Activated T-helper 17 cell treated with anti-CD3 and anti-CD28 coated beads, Interleukin-2, amount 50 U/mL, for 72 hours (primary cell): ENCODE results near the gene HIPK2. TPM values are rescaled to one million over a fixed set of nuclear protein-coding genes. Genes with fewer than 3 reads are reported as not detected.
A peak's percentile ranks its signal among the peaks of the same experiment; 100 is the strongest.

Experiments used
- ATAC-seq: fragments of 150-1000 bp; cut with Tn5 transposase; replicated peaks from 2 replicates; pipeline ENCODE4 v1.10.0; 2021; ENCODE audit warnings: mild to moderate bottlenecking, moderate library complexity
- H3K27ac Mint-ChIP-seq: one replicate; pipeline ENCODE4 v1.8.0; 2022; ENCODE audit warnings: mixed read lengths
- H3K27me3 Mint-ChIP-seq: one replicate; pipeline ENCODE4 v1.8.0; 2022; ENCODE audit warnings: mixed read lengths
- H3K36me3 Mint-ChIP-seq: one replicate; pipeline ENCODE4 v1.8.0; 2022; ENCODE audit warnings: low read depth, mild to moderate bottlenecking, mixed read lengths
- H3K4me1 Mint-ChIP-seq: one replicate; pipeline ENCODE4 v1.8.0; 2022; ENCODE audit warnings: mixed read lengths
- H3K4me3 Mint-ChIP-seq: one replicate; pipeline ENCODE4 v1.8.0; 2022; ENCODE audit warnings: mild to moderate bottlenecking, mixed read lengths
- H3K9me3 Mint-ChIP-seq: one replicate; pipeline ENCODE4 v1.8.0; 2022; ENCODE audit warnings: mixed read lengths
- total RNA-seq, 2 donors: library from RNA; stranded (reverse); gene quantifications; one replicate each; pipeline ENCODE4 v1.2.3, GENCODE V29; 2022

Gene HIPK2
- total RNA-seq, 2 donors from 2014 or later, result 44.2 to 46.9 TPM

GRCh38 chr7:139804571-139804970 is 26.8 kb upstream of the HIPK2 start:
- ATAC-seq, result no peak
- H3K27ac Mint-ChIP-seq, result no peak overlapping the region
- H3K27me3 Mint-ChIP-seq, result no peaks in the 10 kb centered on the region
- peaks cover 13% of the 10 kb centered on the region for H3K9me3 Mint-ChIP-seq
- peaks cover 4% of the 10 kb centered on the region for H3K4me1 Mint-ChIP-seq
- no peaks in the 10 kb centered on the region for H3K36me3 Mint-ChIP-seq
- no peak overlapping the region for H3K4me3 Mint-ChIP-seq

GRCh38 chr7:139799586-139799985 is 21.8 kb upstream of the HIPK2 start:
- peaks cover 13% of the 10 kb centered on the region for H3K9me3 Mint-ChIP-seq
- no peak overlapping the region for H3K4me3 Mint-ChIP-seq
- peak; percentile 38 for ATAC-seq
- H3K4me1 Mint-ChIP-seq, result peaks cover 10% of the 10 kb centered on the region
- H3K27me3 Mint-ChIP-seq, result no peaks in the 10 kb centered on the region
- no peaks in the 10 kb centered on the region for H3K36me3 Mint-ChIP-seq
- no peak overlapping the region for H3K27ac Mint-ChIP-seq

GRCh38 chr7:139798892-139799291 is 21.1 kb upstream of the HIPK2 start:
- no peak for ATAC-seq

GRCh38 chr7:139798221-139798620 is 20.4 kb upstream of the HIPK2 start:
- H3K27me3 Mint-ChIP-seq, result no peaks in the 10 kb centered on the region
- peak overlapping the region; percentile 46 for H3K4me3 Mint-ChIP-seq
- no peaks in the 10 kb centered on the region for H3K36me3 Mint-ChIP-seq
- H3K9me3 Mint-ChIP-seq, result peaks cover 13% of the 10 kb centered on the region
- peaks cover 10% of the 10 kb centered on the region for H3K4me1 Mint-ChIP-seq
- ATAC-seq, result peak; percentile 66
- peak overlapping the region; percentile 52 for H3K27ac Mint-ChIP-seq

More at GRCh38 chr7:139798892-139799291, 21.1 kb upstream of the HIPK2 start:
- Mint-ChIP-seq H3K4me3 (no peak overlapping the region), H3K4me1 (peaks cover 10% of the 10 kb centered on the region), H3K27ac (peak overlapping the region; percentile 52), H3K27me3 (no peaks in the 10 kb centered on the region), H3K36me3 (no peaks in the 10 kb centered on the region), H3K9me3 (peaks cover 13% of the 10 kb centered on the region)

GRCh38 chr7:139797607-139798006 is 19.8 kb upstream of the HIPK2 start:
- Mint-ChIP-seq H3K4me1 (peaks cover 10% of the 10 kb centered on the region), H3K4me3 (peak overlapping the region; percentile 46), H3K36me3 (no peaks in the 10 kb centered on the region), H3K9me3 (peaks cover 7% of the 10 kb centered on the region), H3K27me3 (no peaks in the 10 kb centered on the region), H3K27ac (peak overlapping the region; percentile 52)
- ATAC-seq, result no peak

GRCh38 chr7:139791316-139791715 is 13.5 kb upstream of the HIPK2 start:
- ATAC-seq, result no peak
- H3K4me1 Mint-ChIP-seq, result no peaks in the 10 kb centered on the region
- H3K27me3 Mint-ChIP-seq, result peaks cover 7% of the 10 kb centered on the region
- H3K4me3 Mint-ChIP-seq, result no peak overlapping the region
- no peak overlapping the region for H3K27ac Mint-ChIP-seq
- no peaks in the 10 kb centered on the region for H3K36me3 Mint-ChIP-seq
- peaks cover 4% of the 10 kb centered on the region for H3K9me3 Mint-ChIP-seq

- Mint-ChIP-seq H3K36me3 (no peaks in the 10 kb centered on the region), H3K9me3 (no peaks in the 10 kb centered on the region), H3K27me3 (peaks cover 7% of the 10 kb centered on the region), H3K4me1 (no peaks in the 10 kb centered on the region), H3K27ac (no peak overlapping the region), H3K4me3 (no peak overlapping the region)
- no peak for ATAC-seq
These were observed 6.8 kb upstream of the HIPK2 start for GRCh38 chr7:139784648-139785047.

GRCh38 chr7:139783647-139784385 is 6.0 kb upstream of the HIPK2 start:
- peak; percentile 44 for ATAC-seq
- H3K36me3 Mint-ChIP-seq, result peaks cover under 1% of the 10 kb centered on the region
- no peak overlapping the region for H3K27ac Mint-ChIP-seq
- no peaks in the 10 kb centered on the region for H3K9me3 Mint-ChIP-seq
- peaks cover 11% of the 10 kb centered on the region for H3K27me3 Mint-ChIP-seq
- H3K4me1 Mint-ChIP-seq, result peaks cover 6% of the 10 kb centered on the region
- no peak overlapping the region for H3K4me3 Mint-ChIP-seq

- peaks cover 6% of the 10 kb centered on the region for H3K4me1 Mint-ChIP-seq
- peaks cover 8% of the 10 kb centered on the region for H3K27me3 Mint-ChIP-seq
- H3K4me3 Mint-ChIP-seq, result no peak overlapping the region
- H3K36me3 Mint-ChIP-seq, result peaks cover 4% of the 10 kb centered on the region
- H3K27ac Mint-ChIP-seq, result no peak overlapping the region
- no peak for ATAC-seq
- no peaks in the 10 kb centered on the region for H3K9me3 Mint-ChIP-seq
These were observed 5.1 kb upstream of the HIPK2 start for GRCh38 chr7:139782932-139783331.

- Mint-ChIP-seq H3K27ac (peak overlapping the region; percentile 96), H3K4me3 (peak overlapping the region; percentile 98), H3K4me1 (peaks cover 46% of the 10 kb centered on the region), H3K9me3 (no peaks in the 10 kb centered on the region), H3K36me3 (peaks cover 36% of the 10 kb centered on the region), H3K27me3 (peaks cover 4% of the 10 kb centered on the region)
- peak; percentile 11 for ATAC-seq
These were observed 486 bp downstream of the HIPK2 start for GRCh38 chr7:139777133-139777891.

GRCh38 chr7:139776486-139777132 is 1.2 kb downstream of the HIPK2 start:
- ATAC-seq, result no peak
- H3K27ac Mint-ChIP-seq, result peak overlapping the region; percentile 96
- peaks cover 51% of the 10 kb centered on the region for H3K4me1 Mint-ChIP-seq

GRCh38 chr7:139775829-139776266 is 1.9 kb downstream of the HIPK2 start:
- Mint-ChIP-seq H3K27me3 (peaks cover 4% of the 10 kb centered on the region), H3K4me1 (peaks cover 58% of the 10 kb centered on the region), H3K9me3 (no peaks in the 10 kb centered on the region), H3K4me3 (peak overlapping the region; percentile 98), H3K27ac (peak overlapping the region; percentile 96), H3K36me3 (peaks cover 45% of the 10 kb centered on the region)
- no peak for ATAC-seq

More at GRCh38 chr7:139776486-139777132, 1.2 kb downstream of the HIPK2 start:
- H3K4me3 Mint-ChIP-seq, result peak overlapping the region; percentile 98
- peaks cover 37% of the 10 kb centered on the region for H3K36me3 Mint-ChIP-seq
- no peaks in the 10 kb centered on the region for H3K9me3 Mint-ChIP-seq
- peaks cover 4% of the 10 kb centered on the region for H3K27me3 Mint-ChIP-seq

GRCh38 chr7:139774376-139774775 is 3.4 kb downstream of the HIPK2 start:
- Mint-ChIP-seq H3K36me3 (peaks cover 48% of the 10 kb centered on the region), H3K4me1 (peaks cover 62% of the 10 kb centered on the region), H3K27me3 (peaks cover 4% of the 10 kb centered on the region), H3K4me3 (peak overlapping the region; percentile 98), H3K27ac (peak overlapping the region; percentile 96), H3K9me3 (no peaks in the 10 kb centered on the region)
- ATAC-seq, result peak; percentile 64

GRCh38 chr7:139773371-139773770 is 4.4 kb downstream of the HIPK2 start:
- peak; percentile 53 for ATAC-seq
- no peaks in the 10 kb centered on the region for H3K9me3 Mint-ChIP-seq
- H3K4me3 Mint-ChIP-seq, result peak overlapping the region; percentile 98
- peaks cover 67% of the 10 kb centered on the region for H3K4me1 Mint-ChIP-seq
- peak overlapping the region; percentile 96 for H3K27ac Mint-ChIP-seq
- H3K36me3 Mint-ChIP-seq, result peaks cover 47% of the 10 kb centered on the region
- no peaks in the 10 kb centered on the region for H3K27me3 Mint-ChIP-seq
